Brain pericyte (primary cell): ENCODE data around the gene ENPP1.
"Not testable (repeated sequence)": the region's sequence is repeated elsewhere in the genome, so short reads cannot be mapped to it uniquely, and the experiment has no call there.

Source experiments
- DNase-seq: peaks from one replicate; pipeline ENCODE4 v3.0.0-alpha.2; 2012; ENCODE audit warnings: low read depth, low spot score

ENPP1 gene

GRCh38 chr6:131875647-131876046, 67.8 kb downstream of the ENPP1 start:
- DNase-seq: no peak

GRCh38 chr6:131876545-131876944, 68.7 kb downstream of the ENPP1 start:
- DNase-seq: no peak

DNA sequence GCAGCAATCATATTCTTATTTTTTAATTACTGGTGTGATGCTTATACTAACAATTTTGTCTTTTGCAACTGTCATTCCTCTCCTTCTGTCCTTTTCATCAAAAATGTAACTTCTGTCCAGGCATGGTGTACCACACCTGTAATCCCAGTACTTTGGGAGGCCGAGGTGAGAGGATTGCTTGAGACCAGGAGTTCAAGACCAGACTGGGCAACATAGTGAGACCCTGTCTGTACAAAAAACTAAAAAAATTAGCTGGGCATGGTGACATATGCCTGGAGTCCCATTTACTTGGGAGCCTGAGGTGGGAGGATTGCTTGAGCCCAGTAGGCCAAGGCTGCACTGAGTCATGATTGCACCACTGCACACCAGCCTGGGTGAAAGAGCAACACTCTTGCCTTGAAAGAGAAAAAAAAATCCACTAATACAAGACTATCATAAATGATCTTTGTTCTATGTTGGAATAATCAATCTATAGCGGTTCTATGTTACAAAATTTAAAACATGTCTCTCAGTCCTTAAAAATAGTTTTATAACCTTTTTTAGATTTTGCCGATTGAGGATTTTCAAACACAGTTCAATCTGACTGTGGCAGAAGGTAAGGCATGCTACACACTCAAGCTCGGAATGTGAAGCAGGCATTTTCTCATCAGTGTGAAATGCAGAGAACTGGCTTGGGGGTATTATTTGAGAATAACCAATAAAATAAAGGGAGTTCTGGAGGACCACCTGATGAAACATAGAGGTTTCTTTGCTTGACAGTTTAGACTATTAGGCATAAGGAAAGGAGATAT, 70.4 kb downstream of the ENPP1 start:
- no peak for DNase-seq

DNA sequence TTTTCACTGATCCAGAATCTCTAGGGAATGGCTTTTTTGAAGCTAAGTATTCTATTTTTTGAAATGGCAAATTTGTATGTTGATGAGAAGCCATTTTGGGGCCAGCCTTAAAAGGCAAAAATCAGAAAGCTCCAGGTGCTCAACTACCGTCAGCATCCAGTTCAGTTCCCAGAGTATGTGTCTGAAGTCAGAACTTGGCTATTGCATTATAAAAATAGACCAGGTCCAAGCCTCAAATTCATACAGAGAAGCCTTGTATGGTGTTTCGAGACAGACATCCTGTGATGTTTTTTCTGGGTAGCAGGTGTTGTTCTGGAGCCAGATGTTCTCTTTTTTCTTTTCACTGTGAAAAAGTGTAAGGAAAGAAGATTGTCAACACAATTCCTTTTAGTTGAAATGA, 75.2 kb downstream of the ENPP1 start:
- no peak for DNase-seq

DNA sequence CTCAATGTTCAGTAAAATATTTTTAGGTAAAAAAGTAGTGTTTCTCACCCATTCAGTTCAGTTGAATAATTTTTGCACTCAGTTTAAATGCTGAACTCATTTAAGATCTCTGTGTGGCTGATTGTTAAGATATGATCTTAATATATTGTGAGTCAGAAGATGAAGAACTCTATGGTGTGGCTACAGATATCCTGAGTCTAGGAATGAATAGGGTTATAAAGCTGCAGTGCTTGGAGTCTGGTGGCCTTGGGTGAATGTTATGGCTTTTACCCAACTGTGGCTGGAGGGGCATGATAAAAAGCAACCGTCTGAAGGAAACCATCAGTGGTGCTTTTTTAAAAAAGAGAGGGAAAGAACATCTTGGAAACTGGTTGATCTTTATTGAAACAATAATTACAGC, 77.4 kb downstream of the ENPP1 start:
- no peak for DNase-seq

- no peak for DNase-seq
These were observed 78.7 kb downstream of the ENPP1 start for GRCh38 chr6:131886517-131886916.

DNA sequence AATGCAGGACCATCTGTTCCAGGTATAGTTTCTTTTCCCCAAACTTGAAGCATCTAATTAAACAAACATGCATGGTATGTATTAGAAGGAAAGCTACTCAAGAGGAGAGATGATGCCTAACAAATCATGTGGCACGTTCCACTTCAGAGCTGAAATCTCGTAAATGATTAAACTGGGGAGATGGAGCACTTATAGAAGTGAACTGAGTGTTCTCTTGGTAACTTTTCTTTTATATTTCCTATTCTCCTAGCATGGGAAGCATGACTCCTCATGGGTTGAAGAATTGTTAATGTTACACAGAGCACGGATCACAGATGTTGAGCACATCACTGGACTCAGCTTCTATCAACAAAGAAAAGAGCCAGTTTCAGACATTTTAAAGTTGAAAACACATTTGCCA, 82.3 kb downstream of the ENPP1 start:
- DNase-seq: no peak

- no peak for DNase-seq
These were observed 85.4 kb downstream of the ENPP1 start for GRCh38 chr6:131893198-131893597.

- DNase-seq: no peak
These were observed 86.9 kb downstream of the ENPP1 start for GRCh38 chr6:131894493-131895424.

DNA sequence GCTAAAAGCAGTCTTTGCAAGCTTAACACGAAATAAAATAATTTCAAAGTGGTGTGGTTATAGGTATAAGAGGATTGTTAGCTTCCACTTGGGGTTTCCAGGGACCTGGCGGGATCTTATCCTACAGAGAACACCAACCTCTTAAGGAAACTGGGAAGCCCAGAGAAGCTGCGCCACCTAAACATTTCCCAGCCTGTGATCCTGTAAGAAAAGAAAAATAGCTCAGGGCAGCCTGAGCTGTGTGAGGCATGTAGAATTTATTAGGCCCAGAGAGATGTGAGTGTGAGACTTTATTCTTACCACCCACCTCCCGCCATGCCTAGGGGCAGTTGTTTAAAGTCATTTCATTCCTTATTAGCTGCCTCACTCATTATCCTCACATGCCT, 89.2 kb downstream of the ENPP1 start:
- DNase-seq: no peak

DNA sequence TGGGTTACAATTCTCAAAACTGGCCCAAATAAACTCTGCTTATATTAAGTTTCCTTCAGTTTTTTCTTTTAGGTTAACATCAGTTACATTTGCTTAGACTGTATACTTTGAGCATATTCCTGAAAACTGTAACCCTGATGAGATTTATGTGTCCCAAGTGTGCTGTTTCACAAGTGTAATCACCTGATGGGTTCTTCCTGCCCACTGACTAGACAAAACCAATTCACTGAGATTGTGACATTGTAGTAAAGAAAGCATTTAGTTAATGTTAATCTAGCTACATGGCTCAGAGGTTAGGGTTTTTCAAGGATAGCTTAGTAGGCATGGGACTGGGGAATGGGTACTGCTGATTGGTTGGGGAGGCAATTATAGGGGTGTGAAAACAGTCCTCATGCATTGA, 89.8 kb downstream of the ENPP1 start:
- DNase-seq: no peak

DNA sequence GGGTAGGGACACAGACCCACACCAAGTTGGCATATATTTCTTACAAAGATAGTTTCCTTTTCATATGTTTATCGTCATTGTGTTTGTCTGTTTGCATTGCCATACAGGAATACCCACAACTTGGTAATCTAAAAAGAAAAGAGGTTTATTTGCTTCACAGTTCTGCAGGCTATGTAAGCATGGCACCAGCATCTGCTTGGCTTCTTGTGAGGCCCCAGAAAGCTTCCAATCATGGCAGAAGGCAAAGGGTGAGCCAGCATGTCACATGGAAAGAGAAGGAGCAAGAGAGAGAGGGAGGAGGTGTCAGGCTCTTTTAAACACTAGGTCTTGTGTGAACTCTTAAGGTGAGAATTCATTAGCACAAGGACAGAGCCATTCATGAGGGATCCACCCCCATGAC, 90.9 kb downstream of the ENPP1 start:
- DNase-seq: no peak

GRCh38 chr6:131900231-131900630, 92.4 kb downstream of the ENPP1 start:
- no peak for DNase-seq

GRCh38 chr6:131901326-131901873, 93.6 kb downstream of the ENPP1 start:
- DNase-seq: not testable (repeated sequence)

DNA sequence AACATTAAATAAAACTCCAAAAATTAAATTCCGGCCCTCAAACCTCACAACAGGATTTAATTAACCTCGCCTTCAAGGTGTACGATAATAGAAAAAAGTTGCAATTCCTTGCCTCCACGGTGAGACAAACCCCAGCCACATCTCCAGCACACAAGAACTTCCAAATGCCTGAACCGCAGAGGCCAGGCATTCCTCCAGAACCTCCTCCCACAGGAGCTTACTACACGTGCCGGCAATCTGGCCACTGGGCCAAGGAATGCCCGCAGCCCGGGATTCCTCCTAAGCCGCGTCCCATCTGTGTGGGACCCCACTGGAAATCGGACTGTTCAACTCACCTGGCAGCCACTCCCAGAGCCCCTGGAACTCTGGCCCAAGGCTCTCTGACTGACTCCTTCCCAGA, 95.9 kb downstream of the ENPP1 start:
- DNase-seq: not testable (repeated sequence)

DNA sequence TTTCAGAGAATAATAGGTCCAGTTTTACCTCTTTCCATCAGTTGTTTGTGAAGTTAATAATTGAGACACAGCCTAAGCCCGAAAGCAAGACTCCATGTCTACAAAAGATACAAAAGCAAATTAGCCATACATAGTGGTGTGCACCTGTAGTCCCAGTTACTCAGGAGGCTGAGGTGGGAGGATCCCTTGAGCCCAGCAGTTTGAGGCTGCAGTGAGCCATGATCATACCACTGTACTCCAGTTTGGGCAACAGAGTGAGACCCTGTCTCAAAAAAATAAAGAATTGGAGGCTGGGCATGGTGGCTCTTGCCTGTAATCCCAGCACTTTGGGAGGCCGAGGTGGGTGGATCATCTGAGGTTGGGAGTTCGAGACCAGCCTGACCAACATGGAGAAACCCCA, 101.0 kb downstream of the ENPP1 start:
- DNase-seq: not testable (repeated sequence)

DNA sequence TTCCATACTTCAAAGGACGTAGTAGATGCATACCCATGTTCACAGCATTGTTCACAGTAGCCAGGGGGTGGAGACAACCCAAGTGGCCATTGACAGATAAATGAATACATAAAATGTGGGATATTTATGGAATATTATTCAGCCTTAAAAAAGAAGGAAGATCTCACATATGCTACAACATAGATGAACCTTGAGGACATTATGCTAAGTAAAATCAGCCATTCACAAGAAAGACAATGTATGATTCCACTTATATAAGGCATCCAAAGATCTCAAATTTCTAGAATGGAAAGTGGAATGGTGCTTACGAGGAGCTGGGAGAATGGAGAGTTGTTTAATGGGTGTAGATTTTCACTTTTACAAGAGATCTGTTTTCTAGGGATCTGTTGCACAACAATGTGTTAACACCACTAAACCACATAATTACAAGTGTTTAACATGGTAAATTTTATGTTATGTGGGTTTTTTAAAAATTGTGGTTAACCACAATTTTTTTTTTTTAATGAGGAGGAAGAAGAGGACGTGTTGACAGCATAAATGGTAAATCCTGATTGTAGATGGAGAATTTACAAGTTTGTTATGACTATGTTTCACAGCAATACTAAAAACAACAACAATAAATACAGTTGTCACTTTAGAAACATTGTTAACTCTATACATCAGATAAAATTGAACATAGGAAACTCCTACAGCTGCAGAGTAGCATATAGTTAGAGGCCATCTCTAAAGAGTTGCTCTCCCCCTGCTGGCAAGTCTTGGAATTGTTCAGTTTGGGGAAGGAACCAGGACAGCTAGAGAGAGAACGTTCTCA, 101.8 kb downstream of the ENPP1 start:
- DNase-seq: peak; percentile 27

GRCh38 chr6:131910219-131910589, 102.4 kb downstream of the ENPP1 start:
- DNase-seq: no peak

- DNase-seq: no peak
These were observed 103.1 kb downstream of the ENPP1 start for GRCh38 chr6:131910956-131911355.

DNA sequence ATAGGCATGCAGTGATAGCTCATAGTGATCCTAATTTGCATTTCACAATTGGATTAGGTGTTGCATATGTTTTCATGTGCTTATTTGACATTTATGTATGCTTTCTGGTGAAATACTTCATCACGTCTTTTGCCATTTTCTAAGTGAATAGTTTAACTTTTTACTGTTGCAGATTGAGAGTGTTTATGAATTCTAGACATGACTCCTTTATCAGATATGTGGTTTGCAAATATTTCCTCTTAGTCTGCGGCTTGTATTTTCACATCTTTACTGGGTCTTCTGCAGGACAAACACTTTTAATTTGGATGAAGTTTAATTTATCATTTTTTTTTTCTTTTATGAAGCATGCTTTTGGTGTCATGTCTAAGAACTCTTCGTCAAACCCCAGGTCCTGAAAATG, 104.1 kb downstream of the ENPP1 start:
- no peak for DNase-seq

DNA sequence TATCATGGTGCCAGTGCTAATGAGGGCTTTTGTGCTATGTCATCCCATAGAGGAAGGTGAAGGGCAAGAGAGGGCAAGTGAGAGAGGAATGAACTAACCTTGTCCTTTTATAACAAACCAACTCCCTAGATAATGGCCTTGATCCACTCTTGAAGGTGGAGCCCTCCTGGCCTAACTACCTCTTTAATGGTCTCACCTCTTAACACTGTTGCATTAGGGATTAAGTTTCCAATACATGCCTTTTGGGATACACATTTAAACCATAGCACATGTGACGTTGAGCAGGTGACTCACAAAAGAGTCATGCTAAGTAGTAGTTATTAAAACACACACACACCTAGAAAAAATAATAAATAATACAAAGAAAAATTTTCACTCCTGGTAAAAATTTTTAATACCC, 106.4 kb downstream of the ENPP1 start:
- DNase-seq: no peak
